CMK (cell line): Measurements from ENCODE around the gene CEBPE.
A peak's percentile ranks its signal among the peaks of the same experiment; 100 is the strongest.

ENCODE experiments used
- DNase-seq: peaks from one replicate; pipeline ENCODE4 v3.0.0-alpha.2; 2010; ENCODE audit warnings: low read depth

Gene CEBPE

DNA sequence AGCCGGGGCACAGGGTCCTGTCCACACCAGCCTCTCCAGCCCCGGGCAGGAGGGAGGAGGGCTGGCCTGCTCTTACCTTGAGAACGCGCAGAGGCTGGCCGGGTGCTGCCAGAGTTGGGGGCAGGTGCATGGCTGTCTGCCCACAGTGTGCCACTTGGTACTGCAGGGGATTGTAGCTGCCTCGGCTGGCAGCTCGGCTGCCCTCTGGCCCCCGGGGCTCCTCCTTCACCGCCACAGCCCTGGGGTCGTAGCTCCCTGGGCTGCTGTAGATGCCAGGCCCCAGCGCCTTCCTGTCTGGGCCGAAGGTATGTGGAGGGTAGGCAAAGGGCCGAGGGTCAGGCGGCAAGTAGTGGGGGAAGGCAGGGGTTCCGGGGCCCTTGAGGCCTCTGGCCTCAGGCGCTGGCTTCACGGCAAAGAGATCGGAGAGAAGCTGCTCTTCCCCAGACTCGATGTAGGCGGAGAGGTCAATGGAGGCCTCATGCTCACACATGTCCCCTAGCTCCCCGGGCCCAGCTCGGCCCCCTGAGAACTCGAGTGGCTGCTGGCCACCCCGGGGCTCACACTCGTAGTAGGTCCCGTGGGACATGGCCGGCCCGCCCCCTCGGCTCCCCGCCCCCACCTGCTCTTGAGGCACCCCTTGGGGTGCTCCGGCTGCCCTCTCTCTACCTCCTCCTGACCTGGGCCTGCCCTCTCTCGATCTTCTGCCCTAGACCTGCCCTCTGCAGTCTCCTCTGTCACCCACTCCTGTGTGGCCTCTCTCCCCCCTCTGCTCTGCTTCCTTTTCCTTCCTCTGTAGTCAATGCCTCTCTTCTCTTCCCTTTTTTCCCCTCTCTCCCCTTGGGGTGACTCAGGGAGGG lies at the start of gene CEBPE:
TSS of gene CEBPE (minus strand) at position 750 of the 857 bp plus-strand sequence. CDS start at position 586, 164 bp downstream.
- no peak for DNase-seq

DNA sequence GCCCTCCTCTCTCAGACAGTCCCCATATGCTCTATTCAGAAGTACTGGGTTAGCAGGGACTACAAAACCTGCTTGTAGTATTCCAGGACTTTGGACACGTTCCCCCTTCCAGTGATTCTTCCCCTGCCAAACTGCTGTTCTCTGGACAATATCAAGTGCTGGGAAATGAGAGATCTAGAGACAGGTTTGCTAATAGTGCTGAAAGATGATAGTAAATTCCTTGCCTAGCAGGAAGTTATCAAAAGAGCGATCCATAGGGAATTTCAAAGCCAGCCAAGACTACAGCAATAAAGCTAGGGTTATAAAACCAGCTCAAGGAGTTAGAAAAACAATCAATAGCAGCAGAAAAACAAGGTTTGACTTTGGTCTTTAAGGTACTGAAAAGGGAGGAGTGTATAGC lies 49.2 kb upstream of the CEBPE start:
- no peak for DNase-seq

DNA sequence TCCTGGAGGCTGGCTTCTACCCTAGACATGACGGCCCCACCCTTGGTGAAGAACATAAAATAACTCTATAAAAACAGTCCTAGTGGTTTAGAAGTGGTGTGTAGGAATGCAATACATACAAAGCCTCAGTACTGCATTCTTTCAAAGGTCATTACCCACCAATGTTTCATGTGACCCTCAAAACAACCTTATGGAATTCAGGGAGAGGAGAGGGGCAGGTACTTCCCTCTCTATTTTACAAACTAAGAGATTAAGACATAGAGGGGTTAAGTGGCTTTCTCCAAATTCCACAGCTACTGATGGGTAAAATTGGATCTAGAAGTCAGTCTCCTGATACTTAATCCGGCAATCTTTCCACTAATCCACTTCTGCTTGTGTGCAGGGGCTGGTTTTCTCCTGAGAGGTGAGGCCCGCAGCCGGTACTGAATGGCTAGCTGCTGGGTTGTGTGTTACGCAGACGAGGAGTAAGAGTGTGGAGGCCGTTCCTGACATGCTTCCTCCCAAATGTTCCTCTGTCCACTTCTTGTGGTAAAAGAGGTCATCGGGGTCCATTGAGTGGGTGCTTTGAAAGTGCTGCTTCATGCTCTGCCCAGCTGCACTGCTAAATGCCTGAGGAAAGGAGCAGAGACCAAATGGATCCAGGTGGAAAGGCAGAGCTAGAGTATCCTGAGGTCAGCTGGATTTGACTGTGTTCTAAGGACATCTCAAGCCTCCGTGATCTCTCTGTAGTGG lies 48.2 kb upstream of the CEBPE start:
- no peak for DNase-seq

DNA sequence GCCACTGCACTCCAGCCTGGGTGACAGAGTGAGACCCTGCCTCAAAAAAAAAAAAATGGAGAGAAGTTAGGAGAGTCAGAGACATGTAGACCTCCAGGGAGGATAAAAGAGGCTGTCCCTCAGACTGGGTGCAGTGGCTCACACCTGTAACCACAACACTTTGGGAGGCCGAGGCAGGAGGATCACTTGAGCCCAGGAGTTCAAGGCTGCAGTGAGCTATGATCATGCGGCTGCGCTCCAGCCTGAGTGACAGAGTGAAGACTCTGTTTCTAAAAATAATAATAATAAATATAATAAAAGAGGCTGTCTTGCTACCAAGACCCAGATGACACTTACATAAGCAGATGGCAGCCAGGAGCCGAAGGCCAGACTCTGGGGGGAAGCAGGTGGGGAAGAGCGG lies 45.9 kb upstream of the CEBPE start:
- no peak for DNase-seq

DNA sequence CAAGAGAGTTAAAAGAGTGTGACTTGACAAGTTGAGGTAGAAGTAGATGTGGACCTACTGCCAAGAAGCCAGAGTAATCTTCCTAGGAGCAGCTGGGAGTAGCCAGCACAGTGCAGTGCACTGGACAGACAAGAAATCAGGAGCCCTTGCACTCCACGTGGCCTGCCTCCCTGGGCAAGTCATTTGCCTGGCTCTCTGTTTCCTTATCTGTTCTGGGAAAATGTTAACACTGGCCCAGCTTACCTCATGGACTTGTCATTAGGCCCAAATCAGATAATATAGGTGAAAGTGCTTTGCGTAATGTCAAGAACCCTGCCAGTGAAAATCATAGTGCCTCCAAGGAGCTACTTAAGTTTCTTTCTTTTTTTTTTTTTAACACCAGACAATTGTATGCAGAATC lies 45.2 kb upstream of the CEBPE start:
- DNase-seq: no peak

DNA sequence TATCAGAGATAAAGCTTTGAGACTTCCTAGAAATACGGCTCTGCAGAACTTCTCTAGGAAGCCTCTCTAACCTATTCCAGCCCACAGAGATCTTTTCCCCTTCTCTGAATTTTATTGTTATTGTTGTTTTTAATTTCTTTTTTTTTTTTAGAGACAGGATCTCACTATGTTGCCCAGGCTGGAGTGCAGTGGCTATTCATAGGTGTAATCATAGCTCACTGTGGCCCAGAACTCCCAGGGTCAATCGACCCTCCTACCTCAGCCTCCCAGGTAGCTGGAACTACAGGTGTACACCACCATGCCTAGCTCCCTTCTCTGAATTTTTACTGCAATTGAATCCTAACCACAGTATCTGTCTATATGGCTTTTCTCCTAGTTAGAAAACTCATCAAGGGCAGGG lies 44.8 kb upstream of the CEBPE start:
- DNase-seq: no peak

DNA sequence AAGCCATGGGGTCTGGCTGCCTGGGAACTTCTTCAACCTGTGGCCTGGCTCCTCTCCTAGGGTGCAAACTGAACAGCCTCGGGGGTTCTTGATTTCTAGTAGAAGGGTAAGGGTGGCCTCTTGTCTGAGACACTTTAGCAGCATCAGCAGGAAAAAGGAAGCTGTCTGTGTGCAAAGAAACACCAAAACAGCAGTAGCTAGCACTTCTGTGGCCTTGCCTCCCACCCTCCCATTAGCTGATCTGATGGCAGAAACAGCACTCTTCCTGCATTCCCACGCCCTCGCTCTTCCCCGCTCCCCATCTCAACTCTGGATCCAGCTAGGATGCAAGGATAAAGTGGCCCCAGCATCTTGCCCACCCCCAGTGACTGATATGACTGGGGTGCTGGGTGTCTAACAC lies 43.7 kb upstream of the CEBPE start:
- DNase-seq: no peak

DNA sequence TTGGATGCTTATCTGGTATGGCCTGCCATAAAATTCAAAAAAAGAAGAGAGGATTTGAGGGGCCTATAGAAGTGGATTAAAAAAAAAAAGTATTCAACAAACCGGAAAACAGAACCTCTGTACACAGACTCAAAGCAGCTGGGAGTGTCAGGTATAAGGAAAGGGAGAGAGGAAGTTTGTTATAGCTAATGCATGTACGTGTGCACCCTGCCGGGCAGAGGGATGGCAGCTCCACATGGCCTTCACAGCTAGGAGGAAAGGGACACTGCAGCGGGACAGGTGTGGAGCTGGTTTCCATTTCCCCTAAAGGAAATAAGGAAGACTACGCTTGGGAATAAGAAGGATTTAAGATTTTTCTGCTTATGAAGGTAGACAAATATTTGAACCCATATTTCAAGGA lies 43.0 kb upstream of the CEBPE start:
- DNase-seq: no peak

DNA sequence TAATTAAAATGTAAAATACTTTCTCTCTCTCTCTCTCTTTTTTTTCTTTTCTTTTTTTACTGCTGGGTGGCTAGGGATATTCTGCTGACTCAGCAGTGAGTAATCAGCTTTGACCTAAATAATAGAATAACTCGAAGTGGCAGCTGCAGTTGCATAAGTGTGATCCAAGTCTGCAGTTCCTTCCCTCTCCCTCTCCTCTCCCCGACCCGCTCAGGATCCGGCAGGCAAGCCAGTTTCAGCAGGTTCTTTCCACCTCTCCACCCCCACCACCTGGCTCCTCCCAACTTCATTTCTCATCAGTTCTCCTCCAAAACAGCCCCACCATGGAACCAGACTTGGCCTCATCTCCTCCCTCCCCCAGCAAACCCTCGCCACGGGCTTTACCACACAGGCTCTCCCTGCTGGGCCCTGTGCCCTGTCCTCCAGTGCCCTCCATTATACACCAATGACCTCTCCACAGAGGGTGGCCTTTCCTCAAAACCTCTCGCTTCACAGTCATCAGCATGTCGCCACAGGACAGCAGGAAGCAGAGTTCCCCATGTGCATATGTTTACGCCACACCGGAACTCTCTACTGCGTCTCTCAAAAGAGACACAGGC lies 42.0 kb upstream of the CEBPE start:
- DNase-seq: no peak

DNA sequence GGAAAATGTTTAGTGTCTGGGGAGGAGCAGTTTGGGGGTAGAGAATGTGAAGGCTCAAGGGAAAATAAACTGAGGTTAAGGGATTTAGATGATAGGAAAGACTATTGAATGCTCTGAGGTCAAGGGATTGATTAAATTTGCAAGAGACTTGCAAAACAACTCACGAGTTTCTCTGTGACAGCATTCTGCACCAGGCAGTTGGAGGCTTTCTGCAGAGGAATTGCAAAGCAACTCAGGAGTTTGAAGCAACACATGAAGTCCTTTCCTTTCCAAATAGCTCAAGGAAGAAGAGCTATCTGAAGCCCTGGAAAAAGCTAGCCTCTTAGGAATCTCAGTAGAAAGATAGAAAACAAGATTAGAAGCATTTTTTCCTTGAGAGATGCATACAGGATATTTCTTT lies 40.5 kb upstream of the CEBPE start:
- no peak for DNase-seq

DNA sequence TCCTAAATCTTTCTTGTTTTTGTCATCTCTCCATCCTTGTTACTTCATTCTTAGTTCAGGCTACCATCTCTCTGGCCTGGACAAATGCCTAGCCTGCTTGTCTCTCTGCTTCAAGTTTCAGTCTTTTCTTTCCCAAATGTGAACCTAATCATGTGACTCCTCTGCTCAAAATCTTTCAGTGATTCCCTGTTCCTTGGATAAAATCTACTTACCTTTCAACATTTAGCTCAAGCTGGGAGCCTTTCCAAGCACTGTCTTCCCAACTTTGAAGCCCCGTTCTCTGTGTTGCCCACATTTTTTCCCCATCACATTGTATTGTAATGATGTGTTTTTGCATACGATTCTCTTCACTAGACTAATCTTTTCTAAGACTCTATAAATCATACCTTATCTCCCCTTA lies 39.7 kb upstream of the CEBPE start:
- no peak for DNase-seq

DNA sequence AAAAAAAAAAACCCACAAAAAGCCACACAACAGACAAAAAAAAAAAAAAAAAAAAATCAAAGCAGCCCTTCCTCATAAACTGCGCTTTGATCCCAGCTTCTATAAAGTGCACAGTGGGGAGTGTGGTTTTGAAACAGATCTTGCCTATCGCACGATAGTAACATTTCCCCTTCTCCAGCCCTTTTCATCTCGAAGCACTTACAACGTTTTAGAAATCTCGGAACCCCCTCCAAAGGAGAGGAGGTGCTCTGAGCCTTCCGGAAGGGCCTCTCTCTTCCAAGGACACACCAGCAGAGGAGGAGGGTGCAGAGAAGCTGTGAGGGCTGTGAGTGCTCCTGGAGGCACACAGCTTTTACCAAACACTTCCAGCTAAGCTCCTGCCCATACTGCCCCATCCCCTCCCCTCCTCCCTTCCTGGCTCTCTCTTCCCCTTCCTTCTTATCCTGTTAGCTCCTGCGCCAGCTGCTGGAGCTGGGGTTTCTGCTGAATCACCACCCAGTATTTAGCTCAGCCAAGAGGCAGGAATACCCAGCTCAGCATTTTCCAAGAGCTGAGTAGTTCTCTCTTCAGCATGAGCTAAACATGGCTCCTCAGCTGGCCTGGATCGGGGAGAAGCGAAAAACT lies 36.0 kb upstream of the CEBPE start:
- DNase-seq: no peak

DNA sequence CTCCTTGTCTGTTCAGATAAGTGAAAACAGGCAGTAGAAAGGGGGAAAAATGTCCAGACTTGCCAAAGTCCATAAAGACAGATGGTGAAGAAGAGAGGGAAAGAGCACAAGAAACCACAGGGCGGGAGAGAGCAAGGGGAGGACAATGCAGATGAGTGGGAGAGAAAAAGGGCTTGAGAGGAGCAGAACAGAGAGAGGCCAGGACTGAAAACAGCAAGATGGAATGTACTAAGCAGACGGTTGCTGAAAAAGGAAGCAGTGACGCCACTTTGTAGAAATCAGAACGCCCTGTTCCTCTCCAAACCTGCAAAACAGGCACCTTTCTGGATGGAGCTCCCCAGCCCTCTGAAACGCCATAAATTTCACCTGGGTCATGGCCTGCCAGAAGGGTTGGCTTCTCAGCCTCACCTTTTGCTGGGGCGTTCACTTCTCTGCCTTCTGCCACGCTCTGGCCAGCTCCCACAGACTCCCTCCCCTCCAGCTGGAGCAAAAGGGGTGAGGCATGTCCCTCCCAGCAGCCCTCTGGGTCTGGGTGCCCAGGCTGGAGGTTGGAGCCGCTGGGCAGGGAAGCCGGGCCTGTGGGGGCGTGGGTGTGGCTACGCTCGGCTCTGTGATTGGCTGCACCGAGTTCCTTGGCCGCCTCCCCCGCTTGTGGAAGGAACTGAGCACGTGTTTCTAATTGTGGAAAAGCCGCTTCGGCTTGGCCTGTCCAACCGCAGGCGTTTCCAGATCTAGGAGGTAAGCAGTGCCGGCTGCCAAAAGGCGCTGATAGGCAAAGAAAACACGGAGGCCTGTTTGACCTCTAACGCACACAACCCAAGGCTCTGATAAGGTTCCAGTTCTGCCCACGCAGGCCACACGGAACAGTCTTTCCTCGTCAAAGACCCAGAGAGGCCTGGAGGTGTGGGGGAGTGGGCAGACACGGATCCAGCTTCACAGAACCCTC lies 35.1 kb upstream of the CEBPE start:
- peak; percentile 70 for DNase-seq

DNA sequence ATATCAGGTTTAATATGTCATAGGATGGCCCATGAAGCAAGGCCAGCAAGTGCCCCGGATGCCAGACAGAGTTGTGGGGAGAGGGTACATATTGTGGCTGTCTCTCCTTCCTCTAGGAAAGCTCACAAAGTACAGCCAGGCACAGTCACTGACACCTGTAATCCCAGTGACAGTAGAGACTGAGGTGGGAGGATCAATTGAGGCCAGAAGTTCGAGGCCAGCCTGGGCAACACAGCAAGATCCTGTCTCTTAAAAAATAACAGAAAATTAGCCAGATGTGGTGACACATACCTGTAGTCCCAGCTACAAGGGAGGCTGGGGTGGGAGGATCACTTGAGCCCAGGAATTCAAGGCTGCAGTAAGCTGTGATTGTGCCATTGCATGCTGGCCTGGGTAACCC lies 32.3 kb upstream of the CEBPE start:
- no peak for DNase-seq

DNA sequence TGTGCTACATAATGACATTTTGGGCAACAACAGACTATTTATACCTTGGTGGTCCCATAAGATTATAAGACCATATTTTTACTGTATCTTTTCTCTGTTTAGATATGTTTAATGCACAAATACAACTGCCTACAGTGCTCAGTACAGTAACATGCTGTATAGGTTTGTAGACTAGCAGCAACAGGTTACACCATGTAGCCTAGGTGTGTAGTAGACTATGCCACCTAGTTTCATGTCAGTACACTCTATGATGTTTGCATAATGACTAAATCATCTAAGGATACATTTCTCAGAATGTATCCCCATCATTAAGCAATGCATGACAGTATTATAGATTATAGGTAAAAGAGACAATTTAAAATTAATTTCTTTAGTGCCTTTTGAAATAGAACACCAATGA lies 30.7 kb upstream of the CEBPE start:
- no peak for DNase-seq

DNA sequence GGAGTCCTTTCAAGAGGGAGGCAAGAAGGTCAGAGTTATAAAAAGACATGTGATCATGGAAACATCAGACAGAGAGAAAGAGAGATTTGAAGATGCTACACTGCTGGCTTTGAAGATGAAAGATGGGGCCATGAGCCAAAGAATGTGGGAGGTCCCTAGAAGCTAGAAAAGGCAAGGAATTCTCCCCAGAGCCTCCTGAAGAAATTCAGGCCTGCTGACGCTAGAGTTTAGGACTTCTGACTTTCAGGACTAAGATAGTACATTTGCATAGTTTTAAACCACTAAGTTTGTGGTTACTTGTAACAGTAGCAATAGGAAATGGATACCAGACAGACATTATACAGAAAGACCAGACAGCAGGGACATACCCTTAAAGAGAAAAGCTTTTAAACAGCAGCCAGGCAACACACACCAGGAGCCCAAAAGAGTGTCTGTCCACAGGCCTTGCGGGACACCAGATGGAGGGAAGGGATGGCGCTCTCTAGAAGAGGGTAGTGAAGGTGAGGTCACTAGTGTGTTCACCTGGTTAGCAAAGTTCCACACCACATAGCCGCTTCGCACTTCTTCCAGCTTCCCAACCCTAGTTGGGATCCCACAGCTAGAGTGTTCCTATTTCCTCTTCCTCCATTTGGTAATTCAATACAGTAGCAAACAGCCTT lies 29.7 kb upstream of the CEBPE start:
- no peak for DNase-seq

DNA sequence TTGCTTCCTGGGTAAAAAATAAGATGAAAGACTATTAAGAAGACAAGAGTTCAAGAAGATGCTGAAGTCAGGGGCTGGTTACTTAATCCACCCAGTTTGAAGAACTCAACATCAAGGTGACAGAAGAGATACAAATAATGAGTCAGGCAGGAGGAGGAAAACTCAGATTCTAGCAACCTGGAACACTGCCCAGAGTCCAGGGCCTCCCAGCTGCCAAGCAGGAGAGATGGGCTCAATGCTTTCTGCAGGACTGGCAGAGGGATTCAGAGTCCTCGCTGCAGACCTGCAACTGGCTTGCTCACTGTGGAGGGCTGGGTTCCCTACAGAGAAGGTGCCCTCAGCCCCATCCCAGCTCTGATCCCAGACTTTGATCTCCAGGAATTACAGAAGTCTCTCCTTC lies 28.6 kb upstream of the CEBPE start:
- DNase-seq: no peak

DNA sequence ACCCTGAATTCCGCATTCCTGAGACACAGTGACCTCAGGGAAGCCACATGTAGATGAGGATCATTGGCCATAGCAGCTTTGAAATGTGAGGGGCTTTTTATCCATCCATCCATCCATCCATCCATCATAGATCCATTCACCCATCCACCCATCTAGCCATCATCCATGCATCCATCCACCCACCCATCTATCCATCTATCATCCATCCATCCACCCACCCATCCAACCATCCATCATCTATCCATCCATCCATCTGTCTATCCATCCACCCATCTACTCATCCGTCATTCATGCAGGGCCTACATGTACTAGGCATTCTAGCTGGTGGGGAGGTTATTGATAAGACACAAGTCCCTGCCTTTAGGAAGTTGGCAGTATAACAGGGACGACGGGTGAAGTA lies 27.9 kb upstream of the CEBPE start:
- no peak for DNase-seq

DNA sequence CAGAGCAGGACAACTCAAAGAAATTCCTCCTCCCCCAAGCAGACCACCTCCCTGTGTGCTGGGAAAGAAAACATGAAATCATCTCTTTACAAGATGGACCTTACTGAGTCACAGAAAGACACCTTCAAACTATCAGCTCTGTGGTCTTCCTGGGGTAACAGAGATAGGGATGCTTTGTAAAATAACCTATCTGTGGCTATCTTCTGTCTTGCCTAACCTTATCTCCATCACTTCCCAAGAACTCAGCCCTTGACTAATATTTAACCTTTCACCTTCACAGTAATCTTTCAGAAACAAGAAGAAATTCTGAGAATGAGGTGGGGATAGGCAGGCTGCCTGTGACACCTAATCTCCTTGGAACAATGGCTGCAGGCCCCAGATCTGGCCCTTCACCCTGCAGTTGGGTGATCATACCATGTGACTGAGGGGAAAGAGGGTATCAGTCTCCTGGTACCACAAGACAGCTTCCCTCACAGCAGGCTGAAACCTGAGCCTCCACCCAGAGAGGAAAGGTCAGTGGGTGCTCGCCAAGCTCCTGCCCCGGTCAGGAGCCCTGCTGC lies 27.4 kb upstream of the CEBPE start:
- no peak for DNase-seq

DNA sequence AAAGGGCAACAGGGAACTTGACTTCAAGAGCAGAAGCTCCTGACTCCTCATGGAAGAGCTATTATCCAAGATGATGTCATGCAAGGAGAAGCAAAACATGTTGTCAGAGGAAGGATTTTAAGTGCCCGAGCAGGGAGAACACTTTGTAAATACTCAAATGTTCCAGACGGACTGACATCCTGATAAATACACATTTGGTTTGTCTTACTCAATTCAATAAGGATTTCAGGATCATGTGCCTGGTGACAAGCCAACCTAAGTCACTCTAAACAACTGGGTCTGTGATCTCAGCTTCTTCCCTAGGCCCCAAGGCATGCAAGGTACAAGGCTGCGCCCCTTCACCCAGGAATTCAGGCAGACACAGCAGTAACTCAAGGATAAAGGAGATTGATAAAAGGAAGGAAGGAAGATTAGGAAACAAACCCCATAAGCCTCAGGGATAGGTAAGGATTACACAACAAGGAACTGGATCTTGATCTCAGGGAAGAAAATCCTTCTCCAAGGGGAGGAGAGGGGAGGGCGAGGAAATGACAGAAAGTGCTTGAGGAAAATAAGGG lies 26.8 kb upstream of the CEBPE start:
- DNase-seq: no peak
